Thyroid gland (tissue), 4 donors: ENCODE results near the gene PPIC.

Experiments used
- POLR2A ChIP-seq, 2 donors: fragments of 450-650 bp; IDR thresholded peaks; one replicate each; pipeline ENCODE4 v1.6.1; 2017; ENCODE audit warnings: antibody characterized with exemption in 2 of 2, mild to moderate bottlenecking in 2 of 2, moderate library complexity in 1 of 2
- TF ChIP-seq, protein P1 (sequence below), 6 experiments: fragments of 200-600 bp in 3 of 6; fragments of 450-650 bp in 3 of 6; sonication (generic) in 3 of 6; IDR thresholded peaks; one replicate each; pipeline ENCODE4 v1.5.1; 2016 to 2019; ENCODE audit warnings: antibody characterized with exemption in 6 of 6, mild to moderate bottlenecking in 2 of 6, inconsistent platforms in 1 of 6, moderate library complexity in 1 of 6

DNA sequence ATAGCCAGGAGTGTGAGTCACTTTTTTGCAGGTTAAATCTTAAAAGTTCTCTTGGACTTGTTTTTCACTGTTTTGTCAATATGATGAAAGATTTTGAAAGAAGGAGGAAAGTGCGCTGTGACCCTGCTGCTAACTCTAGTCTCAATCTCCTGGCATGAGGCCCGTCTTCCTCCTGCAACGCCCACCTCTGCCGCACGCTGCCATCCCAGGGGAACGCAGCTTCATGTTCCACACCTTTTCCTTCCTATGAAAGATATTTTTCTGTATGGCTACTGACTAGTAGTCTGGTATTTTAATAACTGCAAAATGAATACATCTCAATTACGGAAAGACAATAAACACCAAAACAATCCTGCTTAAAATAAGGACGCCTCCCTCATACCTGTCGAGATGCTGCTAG is 8.3 kb downstream of the PPIC start:
- TF ChIP-seq POLR2A (IDR thresholded peaks at IDR 0.05): no peak
- TF ChIP-seq, protein P1, sequence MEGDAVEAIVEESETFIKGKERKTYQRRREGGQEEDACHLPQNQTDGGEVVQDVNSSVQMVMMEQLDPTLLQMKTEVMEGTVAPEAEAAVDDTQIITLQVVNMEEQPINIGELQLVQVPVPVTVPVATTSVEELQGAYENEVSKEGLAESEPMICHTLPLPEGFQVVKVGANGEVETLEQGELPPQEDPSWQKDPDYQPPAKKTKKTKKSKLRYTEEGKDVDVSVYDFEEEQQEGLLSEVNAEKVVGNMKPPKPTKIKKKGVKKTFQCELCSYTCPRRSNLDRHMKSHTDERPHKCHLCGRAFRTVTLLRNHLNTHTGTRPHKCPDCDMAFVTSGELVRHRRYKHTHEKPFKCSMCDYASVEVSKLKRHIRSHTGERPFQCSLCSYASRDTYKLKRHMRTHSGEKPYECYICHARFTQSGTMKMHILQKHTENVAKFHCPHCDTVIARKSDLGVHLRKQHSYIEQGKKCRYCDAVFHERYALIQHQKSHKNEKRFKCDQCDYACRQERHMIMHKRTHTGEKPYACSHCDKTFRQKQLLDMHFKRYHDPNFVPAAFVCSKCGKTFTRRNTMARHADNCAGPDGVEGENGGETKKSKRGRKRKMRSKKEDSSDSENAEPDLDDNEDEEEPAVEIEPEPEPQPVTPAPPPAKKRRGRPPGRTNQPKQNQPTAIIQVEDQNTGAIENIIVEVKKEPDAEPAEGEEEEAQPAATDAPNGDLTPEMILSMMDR (IDR thresholded peaks at IDR 0.05): no peak
